NCI-H345 (cell line): ENCODE measurements around the gene BATF3.
A peak's percentile ranks its signal among the peaks of the same experiment; 100 is the strongest.

Experiments
- DNase-seq: peaks from one replicate; lab custom pipeline; 2025; lab: John Stamatoyannopoulos, UW

The BATF3 gene

GRCh38 chr1:212684521-212685090, 15.0 kb downstream of the BATF3 start:
- DNase-seq: no peak

- no peak for DNase-seq
Observed at GRCh38 chr1:212684076-212684475, 15.6 kb downstream of the BATF3 start.

GRCh38 chr1:212683357-212683722, 16.3 kb downstream of the BATF3 start:
- no peak for DNase-seq

- DNase-seq: no peak
Observed at GRCh38 chr1:212680680-212681389, 18.8 kb downstream of the BATF3 start.

- DNase-seq: no peak
Observed at GRCh38 chr1:212678456-212679410, 20.9 kb downstream of the BATF3 start.

GRCh38 chr1:212677573-212677972, 22.1 kb downstream of the BATF3 start:
- DNase-seq: no peak

GRCh38 chr1:212677136-212677535, 22.5 kb downstream of the BATF3 start:
- no peak for DNase-seq

- no peak for DNase-seq
Observed at GRCh38 chr1:212675675-212676074, 24.0 kb downstream of the BATF3 start.

- DNase-seq: no peak
Observed at GRCh38 chr1:212674872-212675271, 24.8 kb downstream of the BATF3 start.

- peak; percentile 66 for DNase-seq
Observed at GRCh38 chr1:212671342-212672031, 28.2 kb downstream of the BATF3 start.

GRCh38 chr1:212670882-212671281, 28.8 kb downstream of the BATF3 start:
- no peak for DNase-seq

- DNase-seq: no peak
Observed at GRCh38 chr1:212670301-212670700, 29.3 kb downstream of the BATF3 start.

GRCh38 chr1:212669600-212669999, 30.0 kb downstream of the BATF3 start:
- no peak for DNase-seq

GRCh38 chr1:212669102-212669501, 30.5 kb downstream of the BATF3 start:
- no peak for DNase-seq

- DNase-seq: no peak
Observed at GRCh38 chr1:212668477-212668876, 31.2 kb downstream of the BATF3 start.

- no peak for DNase-seq
Observed at GRCh38 chr1:212667223-212668139, 32.2 kb downstream of the BATF3 start.

- no peak for DNase-seq
Observed at GRCh38 chr1:212666116-212666775, 33.4 kb downstream of the BATF3 start.

GRCh38 chr1:212665241-212666115, 34.2 kb downstream of the BATF3 start:
- peak; percentile 83 for DNase-seq

- no peak for DNase-seq
Observed at GRCh38 chr1:212664409-212665199, 35.0 kb downstream of the BATF3 start.
